HUES6 (cell line): ENCODE data around the gene KLF9.

ENCODE experiments used
- H3K27ac ChIP-seq: 2 replicates; pipeline ENCODE4 v1.7.0; 2013; ENCODE audit warnings: low read depth, mild to moderate bottlenecking, low read length, inconsistent platforms
- H3K27me3 ChIP-seq: 2 replicates; pipeline ENCODE4 v1.6.1; 2013; ENCODE audit warnings: low read length; ENCODE audit not compliant: control insufficient read depth, insufficient read depth
- H3K36me3 ChIP-seq: 2 replicates; pipeline ENCODE4 v1.6.1; 2013; ENCODE audit warnings: low read length; ENCODE audit not compliant: control insufficient read depth, insufficient read depth
- H3K4me1 ChIP-seq: 2 replicates; pipeline ENCODE4 v1.6.1; 2013; ENCODE audit warnings: low read length; ENCODE audit not compliant: control insufficient read depth, insufficient read depth
- H3K4me3 ChIP-seq: 2 replicates; pipeline ENCODE4 v1.5.1; 2013; ENCODE audit warnings: low read depth, low read length
- H3K9ac ChIP-seq: one replicate; pipeline ENCODE4 v1.6.1; 2013; ENCODE audit warnings: mild to moderate bottlenecking, low read length
- H3K9me3 ChIP-seq: 2 replicates; pipeline ENCODE4 v1.6.1; 2013; ENCODE audit warnings: low read depth, low read length; ENCODE audit not compliant: control insufficient read depth, insufficient read depth

The KLF9 gene

GRCh38 chr9:70387663-70388062 lies 26.8 kb downstream of the KLF9 start:
- Histone ChIP-seq H3K27ac (no peak overlapping the region), H3K4me3 (no peak overlapping the region), H3K9me3 (no peaks in the 10 kb centered on the region), H3K27me3 (no peaks in the 10 kb centered on the region), H3K36me3 (no peaks in the 10 kb centered on the region), H3K4me1 (no peaks in the 10 kb centered on the region), H3K9ac (no peak overlapping the region)

GRCh38 chr9:70385426-70385825 lies 29.0 kb downstream of the KLF9 start:
- Histone ChIP-seq H3K27me3 (no peaks in the 10 kb centered on the region), H3K36me3 (no peaks in the 10 kb centered on the region), H3K9me3 (no peaks in the 10 kb centered on the region), H3K27ac (no peak overlapping the region), H3K9ac (no peak overlapping the region), H3K4me3 (no peak overlapping the region), H3K4me1 (no peaks in the 10 kb centered on the region)

- Histone ChIP-seq H3K4me3 (no peak overlapping the region), H3K9me3 (no peaks in the 10 kb centered on the region), H3K27me3 (no peaks in the 10 kb centered on the region), H3K27ac (no peak overlapping the region), H3K4me1 (no peaks in the 10 kb centered on the region), H3K36me3 (no peaks in the 10 kb centered on the region), H3K9ac (no peak overlapping the region)
Observed at GRCh38 chr9:70382709-70383605, 31.5 kb downstream of the KLF9 start.

GRCh38 chr9:70382046-70382708 lies 32.3 kb downstream of the KLF9 start:
- H3K27ac ChIP-seq, result no peak overlapping the region
- H3K9ac ChIP-seq, result no peak overlapping the region
- H3K9me3 ChIP-seq, result no peaks in the 10 kb centered on the region
- H3K27me3 ChIP-seq, result no peaks in the 10 kb centered on the region
- H3K4me3 ChIP-seq, result no peak overlapping the region
- H3K4me1 ChIP-seq, result no peaks in the 10 kb centered on the region
- H3K36me3 ChIP-seq, result no peaks in the 10 kb centered on the region

GRCh38 chr9:70374962-70375618 lies 39.4 kb downstream of the KLF9 start:
- H3K9me3 ChIP-seq, result no peaks in the 10 kb centered on the region

GRCh38 chr9:70367305-70367930 lies 47.0 kb downstream of the KLF9 start:
- Histone ChIP-seq H3K4me1 (no peaks in the 10 kb centered on the region), H3K9me3 (no peaks in the 10 kb centered on the region), H3K27ac (no peak overlapping the region), H3K27me3 (no peaks in the 10 kb centered on the region), H3K4me3 (no peak overlapping the region), H3K9ac (no peak overlapping the region), H3K36me3 (no peaks in the 10 kb centered on the region)

More at GRCh38 chr9:70374962-70375618, 39.4 kb downstream of the KLF9 start:
- Histone ChIP-seq H3K27ac (no peak overlapping the region), H3K4me1 (peaks cover 4% of the 10 kb centered on the region), H3K27me3 (no peaks in the 10 kb centered on the region), H3K36me3 (no peaks in the 10 kb centered on the region), H3K9ac (no peak overlapping the region), H3K4me3 (no peak overlapping the region)

- no peak overlapping the region for H3K27ac ChIP-seq
- H3K4me1 ChIP-seq, result no peaks in the 10 kb centered on the region
- H3K9ac ChIP-seq, result no peak overlapping the region
- no peaks in the 10 kb centered on the region for H3K36me3 ChIP-seq
- no peaks in the 10 kb centered on the region for H3K9me3 ChIP-seq
- no peaks in the 10 kb centered on the region for H3K27me3 ChIP-seq
- H3K4me3 ChIP-seq, result no peak overlapping the region
Observed at GRCh38 chr9:70363760-70364159, 50.7 kb downstream of the KLF9 start.

GRCh38 chr9:70362952-70363351 lies 51.5 kb downstream of the KLF9 start:
- H3K27me3 ChIP-seq, result no peaks in the 10 kb centered on the region
- H3K36me3 ChIP-seq, result no peaks in the 10 kb centered on the region
- no peaks in the 10 kb centered on the region for H3K4me1 ChIP-seq
- no peak overlapping the region for H3K9ac ChIP-seq
- H3K27ac ChIP-seq, result no peak overlapping the region
- H3K9me3 ChIP-seq, result no peaks in the 10 kb centered on the region
- no peak overlapping the region for H3K4me3 ChIP-seq

GRCh38 chr9:70355801-70356200 lies 58.7 kb downstream of the KLF9 start:
- Histone ChIP-seq H3K27me3 (no peaks in the 10 kb centered on the region), H3K9ac (no peak overlapping the region), H3K36me3 (peaks cover 14% of the 10 kb centered on the region), H3K4me1 (no peaks in the 10 kb centered on the region), H3K27ac (no peak overlapping the region), H3K9me3 (no peaks in the 10 kb centered on the region), H3K4me3 (no peak overlapping the region)

- no peaks in the 10 kb centered on the region for H3K9me3 ChIP-seq
- no peak overlapping the region for H3K4me3 ChIP-seq
- no peak overlapping the region for H3K27ac ChIP-seq
- peaks cover 37% of the 10 kb centered on the region for H3K36me3 ChIP-seq
- no peaks in the 10 kb centered on the region for H3K4me1 ChIP-seq
- H3K9ac ChIP-seq, result no peak overlapping the region
- H3K27me3 ChIP-seq, result no peaks in the 10 kb centered on the region
Observed at GRCh38 chr9:70352802-70353201, 61.7 kb downstream of the KLF9 start.
